PC-3 (cell line): ENCODE data around the gene GULP1.

ENCODE experiments used
- EZH2phosphoT487 ChIP-seq: fragments of 300-600 bp; sonication (generic); IDR thresholded peaks from 2 replicates; pipeline ENCODE4 v1.6.1; 2018; ENCODE audit warnings: mild to moderate bottlenecking, antibody characterized with exemption, low read length, borderline replicate concordance
- TF ChIP-seq, protein P1 (sequence below): fragments of 300-600 bp; sonication (generic); conservative IDR thresholded peaks from 2 replicates; pipeline ENCODE4 v1.5.1; 2017; ENCODE audit warnings: antibody characterized with exemption, low read depth, mild to moderate bottlenecking, low read length

DNA sequence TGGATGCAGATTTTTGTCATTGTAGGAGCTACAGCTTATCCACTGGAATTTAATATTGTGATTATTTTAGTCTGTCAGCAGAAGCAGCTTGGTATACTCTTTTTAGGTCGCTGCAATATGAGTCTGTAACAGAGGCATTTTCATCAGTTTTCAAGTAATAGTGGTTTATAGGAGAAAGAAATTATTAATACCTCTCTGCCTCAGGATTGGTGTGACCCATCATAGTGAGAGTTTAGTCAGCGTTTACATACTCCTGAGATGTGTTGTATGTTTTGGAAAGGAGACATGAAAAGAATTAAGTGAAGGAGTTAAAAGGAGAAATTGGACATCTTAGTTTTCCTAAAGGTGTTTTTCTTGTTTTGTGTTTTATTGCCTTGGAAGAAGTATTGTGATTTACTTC lies 189.8 kb downstream of the GULP1 start:
- TF ChIP-seq, protein P1, sequence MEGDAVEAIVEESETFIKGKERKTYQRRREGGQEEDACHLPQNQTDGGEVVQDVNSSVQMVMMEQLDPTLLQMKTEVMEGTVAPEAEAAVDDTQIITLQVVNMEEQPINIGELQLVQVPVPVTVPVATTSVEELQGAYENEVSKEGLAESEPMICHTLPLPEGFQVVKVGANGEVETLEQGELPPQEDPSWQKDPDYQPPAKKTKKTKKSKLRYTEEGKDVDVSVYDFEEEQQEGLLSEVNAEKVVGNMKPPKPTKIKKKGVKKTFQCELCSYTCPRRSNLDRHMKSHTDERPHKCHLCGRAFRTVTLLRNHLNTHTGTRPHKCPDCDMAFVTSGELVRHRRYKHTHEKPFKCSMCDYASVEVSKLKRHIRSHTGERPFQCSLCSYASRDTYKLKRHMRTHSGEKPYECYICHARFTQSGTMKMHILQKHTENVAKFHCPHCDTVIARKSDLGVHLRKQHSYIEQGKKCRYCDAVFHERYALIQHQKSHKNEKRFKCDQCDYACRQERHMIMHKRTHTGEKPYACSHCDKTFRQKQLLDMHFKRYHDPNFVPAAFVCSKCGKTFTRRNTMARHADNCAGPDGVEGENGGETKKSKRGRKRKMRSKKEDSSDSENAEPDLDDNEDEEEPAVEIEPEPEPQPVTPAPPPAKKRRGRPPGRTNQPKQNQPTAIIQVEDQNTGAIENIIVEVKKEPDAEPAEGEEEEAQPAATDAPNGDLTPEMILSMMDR = no peak
- TF ChIP-seq EZH2phosphoT487 = no peak
